ENCODE measurements around the gene RPL15. TPM values are rescaled to one million over a fixed set of nuclear protein-coding genes. Genes with fewer than 3 reads are reported as not detected.

Gene RPL15
- polyA plus RNA-seq, 3 donors, result 2,084 to 2,341 (median 2,104) TPM

- no peak for DNase-seq (ENCODE audit: extremely low read depth in 1 of 11, low read depth in 9 of 11, low spot score in 4 of 11)
These were observed 25.6 kb downstream of the RPL15 start for GRCh38 chr3:23942546-23942945.

- DNase-seq (ENCODE audit: extremely low read depth in 1 of 11, low read depth in 9 of 11, low spot score in 4 of 11), result no peak
These were observed 27.3 kb downstream of the RPL15 start for GRCh38 chr3:23944007-23944783.

GRCh38 chr3:23944861-23945662, 28.1 kb downstream of the RPL15 start, which contains the start of gene NR1D2:
TSS of gene NR1D2 (plus strand) at chr3:23945286. CDS start at chr3:23945579, 293 bp downstream.
- peak in 10 of 11 donors; percentile 53 to 78 (median 72) for DNase-seq (ENCODE audit: extremely low read depth in 1 of 11, low read depth in 9 of 11, low spot score in 4 of 11)

- no peak for DNase-seq (ENCODE audit: extremely low read depth in 1 of 11, low read depth in 9 of 11, low spot score in 4 of 11)
These were observed 28.7 kb downstream of the RPL15 start for GRCh38 chr3:23945663-23945912.

GRCh38 chr3:23945913-23946687, 29.2 kb downstream of the RPL15 start:
- DNase-seq (ENCODE audit: extremely low read depth in 1 of 11, low read depth in 9 of 11, low spot score in 4 of 11), result peak; percentile 84 to 97 (median 93)

GRCh38 chr3:23948761-23949160, 31.8 kb downstream of the RPL15 start:
- no peak for DNase-seq (ENCODE audit: extremely low read depth in 1 of 11, low read depth in 9 of 11, low spot score in 4 of 11)

DNA sequence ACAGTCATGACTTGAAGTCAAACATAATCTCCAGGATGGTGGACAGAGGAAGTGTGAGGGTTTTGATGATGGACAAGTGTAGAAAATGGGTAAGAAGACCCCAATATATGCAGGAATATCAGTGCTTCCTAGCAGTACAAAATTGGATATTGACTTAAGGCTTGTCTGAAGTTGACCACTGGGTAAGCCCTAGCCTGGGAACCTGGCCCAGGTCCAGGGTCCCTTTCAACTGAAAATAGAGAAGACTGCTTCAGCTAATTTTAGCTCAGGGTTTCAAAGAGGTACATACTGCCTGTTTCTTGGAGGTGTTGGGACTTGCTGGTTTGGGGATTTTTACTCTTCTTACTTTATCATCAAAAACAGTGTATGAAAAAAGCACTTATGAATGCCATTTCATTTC, 32.9 kb downstream of the RPL15 start:
- no peak for DNase-seq (ENCODE audit: extremely low read depth in 1 of 11, low read depth in 9 of 11, low spot score in 4 of 11)

DNA sequence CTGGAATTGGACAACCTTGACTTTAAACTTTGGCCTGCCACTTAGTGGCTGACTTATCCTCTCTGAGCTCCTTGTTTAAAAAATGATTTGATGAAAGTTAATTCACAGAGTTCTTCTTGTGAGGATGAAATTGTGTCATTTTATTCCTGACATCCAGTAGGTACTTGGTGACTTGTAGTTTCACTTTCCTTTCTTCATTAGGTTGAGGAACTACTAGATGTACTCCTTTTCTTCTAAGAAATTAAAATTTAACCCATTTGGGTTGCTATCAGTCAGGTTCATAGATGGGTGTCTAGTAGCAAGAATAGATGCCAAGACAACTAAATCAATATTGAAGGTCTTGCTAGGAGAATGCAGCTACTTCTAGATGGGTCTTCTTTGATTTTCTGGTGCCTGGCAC, 33.4 kb downstream of the RPL15 start:
- DNase-seq (ENCODE audit: extremely low read depth in 1 of 11, low read depth in 9 of 11, low spot score in 4 of 11), result no peak

DNA sequence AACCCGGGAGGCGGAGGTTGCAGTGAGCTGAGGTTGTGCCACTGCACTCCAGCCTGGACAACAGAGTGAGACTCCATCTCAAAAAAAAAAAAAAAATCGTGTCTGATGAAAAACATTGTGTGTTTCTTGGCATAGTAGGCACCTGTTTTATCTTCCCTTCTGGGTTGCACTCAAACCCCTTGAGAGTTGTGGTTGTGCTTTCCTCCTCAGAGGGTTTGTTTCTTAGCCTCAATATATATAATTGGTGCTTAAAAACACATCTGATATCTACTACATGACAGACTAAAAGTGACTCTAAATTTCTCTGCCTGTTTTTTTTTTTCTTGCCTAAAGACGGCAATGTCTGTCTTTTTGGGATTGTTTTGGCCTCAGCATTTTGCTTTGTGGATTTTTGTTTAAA, 35.7 kb downstream of the RPL15 start:
- DNase-seq (ENCODE audit: extremely low read depth in 1 of 11, low read depth in 9 of 11, low spot score in 4 of 11), result no peak

GRCh38 chr3:23953523-23953922, 36.6 kb downstream of the RPL15 start:
- DNase-seq (ENCODE audit: extremely low read depth in 1 of 11, low read depth in 9 of 11, low spot score in 4 of 11), result no peak

DNA sequence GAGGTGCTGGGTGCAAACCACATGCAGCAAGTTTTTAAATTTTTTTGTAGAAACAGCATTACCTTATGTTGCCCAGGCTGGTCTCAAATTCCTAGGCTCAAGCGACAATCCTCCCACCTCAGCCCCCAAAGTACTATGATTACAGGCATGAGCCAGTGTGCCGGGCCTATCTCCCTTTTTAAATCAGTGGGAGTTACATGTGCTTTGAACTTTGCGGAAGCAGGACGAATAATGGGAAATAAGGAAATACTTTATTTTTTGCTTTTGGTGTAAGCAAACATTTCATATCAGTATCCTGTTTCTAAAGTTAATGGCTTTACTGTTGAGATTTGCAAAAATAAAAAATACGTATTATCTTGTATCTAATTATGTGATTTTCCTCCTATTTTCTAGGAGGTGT, 37.2 kb downstream of the RPL15 start:
- no peak for DNase-seq (ENCODE audit: extremely low read depth in 1 of 11, low read depth in 9 of 11, low spot score in 4 of 11)

- DNase-seq (ENCODE audit: extremely low read depth in 1 of 11, low read depth in 9 of 11, low spot score in 4 of 11), result no peak
These were observed 39.8 kb downstream of the RPL15 start for GRCh38 chr3:23956701-23957100.

- DNase-seq (ENCODE audit: extremely low read depth in 1 of 11, low read depth in 9 of 11, low spot score in 4 of 11), result no peak
These were observed 42.4 kb downstream of the RPL15 start for GRCh38 chr3:23959135-23959900.

GRCh38 chr3:23960649-23961048, 43.7 kb downstream of the RPL15 start:
- no peak for DNase-seq (ENCODE audit: extremely low read depth in 1 of 11, low read depth in 9 of 11, low spot score in 4 of 11)

- DNase-seq (ENCODE audit: extremely low read depth in 1 of 11, low read depth in 9 of 11, low spot score in 4 of 11), result no peak
These were observed 44.1 kb downstream of the RPL15 start for GRCh38 chr3:23961066-23961465.

DNA sequence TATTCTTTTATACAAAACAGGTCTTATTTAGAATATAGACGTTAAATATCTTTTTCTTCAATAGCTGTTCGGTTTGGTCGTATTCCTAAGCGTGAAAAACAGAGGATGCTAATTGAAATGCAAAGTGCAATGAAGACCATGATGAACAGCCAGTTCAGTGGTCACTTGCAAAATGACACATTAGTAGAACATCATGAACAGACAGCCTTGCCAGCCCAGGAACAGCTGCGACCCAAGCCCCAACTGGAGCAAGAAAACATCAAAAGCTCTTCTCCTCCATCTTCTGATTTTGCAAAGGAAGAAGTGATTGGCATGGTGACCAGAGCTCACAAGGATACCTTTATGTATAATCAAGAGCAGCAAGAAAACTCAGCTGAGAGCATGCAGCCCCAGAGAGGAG, 45.0 kb downstream of the RPL15 start:
- DNase-seq (ENCODE audit: extremely low read depth in 1 of 11, low read depth in 9 of 11, low spot score in 4 of 11), result no peak

- DNase-seq (ENCODE audit: extremely low read depth in 1 of 11, low read depth in 9 of 11, low spot score in 4 of 11), result no peak
These were observed 47.8 kb downstream of the RPL15 start for GRCh38 chr3:23964537-23965235.

DNA sequence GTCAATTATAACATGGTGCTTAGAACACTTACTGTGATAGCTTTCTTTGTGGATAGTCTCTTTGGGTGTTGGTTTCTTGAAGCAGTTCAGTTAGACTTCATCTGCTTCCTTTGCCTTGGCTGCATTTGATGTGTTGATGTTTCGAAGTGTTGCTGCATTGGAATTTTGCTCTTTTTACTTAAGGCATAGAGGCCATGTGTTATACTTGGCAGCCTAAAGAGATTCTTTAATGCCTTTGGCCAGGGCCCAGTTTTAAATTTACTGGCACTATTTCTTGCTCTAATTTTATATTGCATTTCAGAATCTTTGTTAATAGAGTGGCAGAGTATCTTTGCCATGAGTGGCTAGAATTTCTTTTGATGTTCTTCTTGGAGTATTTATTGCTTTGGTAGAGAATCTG, 49.4 kb downstream of the RPL15 start:
- peak in 1 of 11 donors; percentile 33 for DNase-seq (ENCODE audit: extremely low read depth in 1 of 11, low read depth in 9 of 11, low spot score in 4 of 11)

Data from renal cortex interstitium (tissue), 11 donors.